Activated T-cell treated with anti-CD3 and anti-CD28 coated beads for 24 hours (primary cell): ENCODE data around the gene RYR3.

ENCODE experiments used
- DNase-seq: peaks from one replicate; pipeline ENCODE4 v3.0.0-alpha.2; 2020; ENCODE audit warnings: low read depth

The RYR3 gene

DNA sequence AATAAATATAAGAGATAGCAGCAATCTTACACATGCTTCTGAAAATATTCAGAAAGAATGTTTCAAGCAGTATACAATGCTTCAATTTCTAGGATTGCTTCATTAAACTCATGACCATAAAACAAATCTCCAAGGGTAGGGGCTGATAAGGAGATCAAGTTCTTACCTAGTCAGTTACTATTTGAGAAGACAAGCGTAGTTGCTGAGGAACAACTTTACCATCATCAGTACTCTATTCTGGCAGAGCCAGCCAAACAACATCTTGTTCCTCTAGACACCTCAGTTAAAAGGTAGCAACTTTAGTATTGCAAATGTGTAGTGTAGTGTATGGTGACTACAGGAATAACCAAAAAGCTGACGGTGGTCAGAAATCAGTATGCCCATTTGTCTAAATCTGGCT is 572.2 kb downstream of the RYR3 start:
- DNase-seq, result no peak

DNA sequence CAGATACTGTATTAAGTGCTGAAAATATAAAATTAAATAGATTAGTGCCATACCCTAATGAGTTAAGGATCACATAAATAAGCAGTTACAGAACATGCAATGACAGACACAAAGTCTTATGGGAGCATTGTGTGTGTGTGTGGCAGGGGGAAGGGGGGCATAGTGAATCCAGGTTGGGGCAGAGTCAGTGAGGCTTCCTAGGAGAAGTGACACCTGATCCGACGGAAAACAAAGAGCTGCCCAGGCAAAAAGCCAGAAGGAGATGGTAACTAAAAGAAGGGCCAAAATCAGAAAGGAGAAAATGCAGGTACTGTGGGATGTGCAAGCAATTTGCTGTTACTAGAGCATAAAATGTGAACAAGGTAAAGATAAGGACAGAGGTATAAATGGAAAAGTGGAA is 577.4 kb downstream of the RYR3 start:
- DNase-seq, result no peak

DNA sequence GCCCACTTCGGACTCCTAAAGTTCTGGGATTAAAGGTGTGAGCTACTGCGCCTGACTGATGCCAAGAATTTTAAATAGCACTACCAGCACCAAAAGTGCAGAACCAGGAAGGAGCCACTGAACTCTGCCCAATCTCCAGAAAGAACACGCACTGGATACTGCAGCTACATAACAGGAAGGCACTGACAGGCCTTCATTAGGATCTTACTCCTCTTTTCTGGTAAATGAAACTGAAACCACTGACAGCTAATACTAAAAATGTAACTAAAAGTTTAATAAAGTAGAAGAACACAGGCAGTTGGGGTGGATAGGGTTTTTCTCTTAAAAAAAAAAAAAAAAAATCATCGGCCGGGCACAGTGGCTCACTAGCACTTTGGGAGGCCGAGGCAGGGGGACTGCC is 583.4 kb downstream of the RYR3 start:
- DNase-seq, result no peak

DNA sequence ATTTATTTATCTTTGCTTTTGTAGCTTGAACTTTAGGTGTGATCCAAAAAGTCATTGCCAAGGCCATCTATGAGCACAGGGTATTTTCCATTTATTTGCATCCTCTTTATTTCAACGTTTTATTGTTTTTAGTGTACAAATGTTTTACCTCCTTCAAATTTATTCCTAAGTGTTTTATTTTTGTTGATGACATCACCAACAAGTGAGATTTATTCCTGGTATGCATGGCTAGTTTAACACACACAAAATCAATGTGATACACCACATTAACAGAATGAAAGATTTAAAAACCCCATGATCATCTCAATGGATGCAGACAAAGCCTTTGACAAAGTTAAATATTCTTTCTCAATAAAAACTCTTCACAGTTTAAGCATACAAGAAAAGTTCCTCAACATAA is 591.3 kb downstream of the RYR3 start:
- DNase-seq, result no peak

DNA sequence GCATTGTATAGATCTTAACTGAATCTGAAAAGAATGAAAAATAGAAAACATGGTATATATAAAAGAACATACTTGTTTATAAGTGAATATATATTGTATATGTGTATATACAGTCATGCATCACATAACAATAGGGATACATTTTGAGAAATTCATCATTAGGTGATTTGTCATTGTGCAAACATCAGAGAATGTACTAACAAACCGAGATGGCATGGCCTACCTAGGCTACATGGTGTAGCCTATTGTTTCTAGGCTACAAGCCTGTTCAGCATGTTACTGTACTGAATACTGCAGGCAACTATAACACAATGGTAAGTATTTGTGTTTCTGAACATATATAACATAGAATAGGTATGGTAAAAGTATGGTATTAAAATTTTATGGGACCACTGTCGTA is 592.9 kb downstream of the RYR3 start:
- DNase-seq, result no peak

DNA sequence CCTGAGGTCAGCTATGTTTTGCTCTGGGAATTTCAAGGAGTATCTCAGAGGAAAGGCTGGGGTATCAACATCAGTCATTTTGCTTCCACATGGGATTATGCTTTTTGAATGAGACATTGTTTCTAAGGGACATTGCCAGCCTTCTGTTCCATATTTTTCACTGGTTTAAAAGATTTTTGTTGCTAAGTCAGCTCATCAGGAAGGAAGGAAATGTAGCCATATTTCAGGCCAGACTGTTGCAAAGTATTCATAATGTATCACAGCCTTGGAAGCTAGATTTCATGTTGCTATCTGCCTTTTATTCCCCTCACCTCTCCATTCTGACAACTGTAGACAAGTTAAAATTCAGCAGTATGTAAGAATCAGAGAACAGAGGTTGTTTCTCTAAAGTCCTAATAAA is 596.6 kb downstream of the RYR3 start:
- DNase-seq, result no peak

DNA sequence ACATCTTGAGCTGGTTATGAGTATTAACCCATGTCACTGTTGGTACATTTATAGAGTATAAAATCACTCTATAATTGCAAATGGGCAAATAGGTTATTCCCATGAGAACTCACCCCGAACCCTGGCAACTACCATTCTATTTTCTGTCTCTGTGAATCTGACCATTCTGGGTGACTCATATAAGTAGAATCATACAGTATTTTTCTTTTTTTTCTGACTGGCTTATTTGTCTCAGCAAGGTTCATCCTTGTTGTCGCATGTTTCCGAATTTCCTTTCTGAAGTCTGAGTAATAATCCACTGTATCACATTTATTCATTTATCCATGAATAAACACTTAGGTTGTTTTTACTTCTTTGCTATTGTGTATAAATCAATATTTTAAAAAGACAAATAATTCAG is 597.6 kb downstream of the RYR3 start:
- DNase-seq, result no peak

DNA sequence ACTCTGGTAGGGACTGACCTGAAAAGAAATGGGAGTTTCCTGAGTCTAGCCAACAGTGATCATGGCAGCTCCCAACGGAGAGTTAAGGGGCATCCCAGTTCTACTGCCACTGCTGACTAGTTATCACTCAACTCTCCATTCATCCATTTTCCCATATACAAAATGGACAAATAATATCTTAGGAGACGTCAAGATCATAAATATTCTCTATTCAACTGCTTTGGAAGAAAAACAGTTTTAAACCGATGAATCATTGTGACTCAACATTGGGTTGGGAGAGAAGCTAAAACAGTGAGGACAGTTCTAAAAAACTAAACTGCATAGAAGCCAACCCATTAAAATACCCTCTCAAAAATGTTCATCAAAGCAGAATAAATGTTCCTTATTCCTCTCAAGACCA is 600.0 kb downstream of the RYR3 start:
- no peak for DNase-seq

DNA sequence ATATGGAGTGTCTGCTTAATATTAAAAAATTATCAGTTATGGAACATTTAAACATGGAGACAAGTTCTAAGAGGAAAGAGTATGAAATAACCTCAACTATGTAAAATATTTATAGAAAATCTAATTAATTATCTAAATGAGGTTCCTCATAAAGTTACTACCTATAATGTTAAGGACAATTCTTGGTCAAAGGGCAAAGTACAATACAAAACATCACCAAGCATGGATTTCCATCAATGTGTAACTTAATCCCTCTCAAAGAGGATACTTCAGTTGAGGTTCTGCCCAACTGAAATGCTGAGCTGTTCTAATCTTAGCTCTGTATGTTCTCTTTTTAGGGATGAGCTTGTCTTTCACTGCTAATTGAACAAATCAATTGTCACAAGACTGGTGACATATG is 601.6 kb downstream of the RYR3 start:
- no peak for DNase-seq

DNA sequence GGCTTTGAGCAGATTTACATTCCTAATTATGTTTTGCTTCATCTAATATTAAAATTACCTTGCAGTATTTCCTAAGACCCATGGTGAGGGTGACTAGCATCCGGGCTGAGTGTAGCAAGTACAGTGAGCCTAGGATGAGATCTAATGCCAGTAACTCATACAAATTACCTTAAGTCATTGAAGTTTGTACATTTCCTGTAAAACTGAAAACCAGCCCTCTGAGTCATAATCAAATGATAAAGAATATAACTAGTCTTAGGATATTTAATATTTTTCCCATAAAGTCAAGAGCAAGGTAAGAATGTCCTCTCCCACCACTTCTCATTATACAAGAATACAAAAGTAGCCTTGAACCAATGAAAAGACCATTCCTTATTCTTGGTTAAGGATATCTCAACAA is 602.7 kb downstream of the RYR3 start:
- no peak for DNase-seq
